ACC112 (cell line): ENCODE measurements around the gene CCDC192.

Source experiments
- H2AFZ ChIP-seq: fragments of 200-600 bp; sonication (generic); one replicate; pipeline ENCODE4 v1.6.0; 2017; ENCODE audit warnings: antibody characterized with exemption, low read length; ENCODE audit not compliant: unreplicated experiment
- H3K27ac ChIP-seq: fragments of 200-600 bp; sonication (generic); 2 replicates; pipeline ENCODE4 v1.5.1; 2014; ENCODE audit warnings: low read depth, mild to moderate bottlenecking, antibody characterized with exemption, low read length, moderate library complexity
- H3K27me3 ChIP-seq: fragments of 200-600 bp; sonication (generic); 2 replicates; pipeline ENCODE4 v1.6.1; 2014; ENCODE audit warnings: mild to moderate bottlenecking, antibody characterized with exemption, low read length, moderate library complexity, mixed read lengths; ENCODE audit not compliant: insufficient read depth
- H3K36me3 ChIP-seq: fragments of 200-600 bp; sonication (generic); 2 replicates; pipeline ENCODE4 v1.6.1; 2016; ENCODE audit warnings: mild to moderate bottlenecking, antibody characterized with exemption, low read length, moderate library complexity, mixed read lengths; ENCODE audit not compliant: insufficient read depth
- H3K4me1 ChIP-seq: fragments of 200-600 bp; sonication (generic); one replicate; pipeline ENCODE4 v1.6.1; 2016; ENCODE audit warnings: low read length, mixed read lengths; ENCODE audit not compliant: insufficient read depth, unreplicated experiment, control insufficient read depth
- H3K4me3 ChIP-seq: fragments of 200-600 bp; sonication (generic); 2 replicates; pipeline ENCODE4 v1.5.1; 2014; ENCODE audit warnings: mild to moderate bottlenecking, low read depth, low read length
- H3K79me2 ChIP-seq: fragments of 200-600 bp; sonication (generic); one replicate; pipeline ENCODE4 v1.6.0; 2016; ENCODE audit warnings: low read length; ENCODE audit not compliant: control insufficient read depth, unreplicated experiment, insufficient read depth

CCDC192 gene

DNA sequence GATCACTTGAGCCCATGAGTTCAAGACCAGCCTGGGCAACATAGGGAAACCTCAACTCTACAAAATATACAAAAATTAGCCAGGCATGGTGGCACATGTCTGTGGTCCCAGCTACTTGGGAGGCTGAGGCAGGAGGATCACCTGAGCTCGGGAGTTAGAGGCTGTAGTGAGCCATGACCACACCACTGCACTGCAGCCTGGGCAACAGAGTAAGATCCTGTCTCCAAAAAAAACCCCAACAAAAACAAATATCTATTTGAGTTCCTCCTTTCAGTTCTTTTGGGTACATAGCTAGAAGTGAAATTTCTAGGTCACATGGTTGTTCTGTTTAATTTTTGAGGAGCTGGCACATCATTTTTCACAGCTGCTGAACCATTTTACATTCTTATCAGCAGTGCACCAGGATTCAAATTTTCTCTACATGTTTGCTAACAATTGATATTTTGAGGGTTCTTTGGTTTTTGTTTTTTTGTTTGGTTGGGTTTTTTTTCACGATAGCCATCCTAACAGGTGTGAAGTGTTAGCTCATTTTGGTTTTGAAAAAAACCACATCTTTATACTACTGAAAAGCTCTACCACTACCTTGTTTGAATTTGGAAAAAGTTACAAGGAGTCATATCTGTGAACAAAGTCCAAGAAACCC, 203.5 kb downstream of the CCDC192 start:
- no peak overlapping the region for H2AFZ ChIP-seq
- H3K27ac ChIP-seq = no peak overlapping the region
- no peaks in the 10 kb centered on the region for H3K27me3 ChIP-seq
- H3K4me1 ChIP-seq = no peaks in the 10 kb centered on the region
- no peaks in the 10 kb centered on the region for H3K79me2 ChIP-seq
- H3K4me3 ChIP-seq = no peak overlapping the region
- H3K36me3 ChIP-seq = no peaks in the 10 kb centered on the region

DNA sequence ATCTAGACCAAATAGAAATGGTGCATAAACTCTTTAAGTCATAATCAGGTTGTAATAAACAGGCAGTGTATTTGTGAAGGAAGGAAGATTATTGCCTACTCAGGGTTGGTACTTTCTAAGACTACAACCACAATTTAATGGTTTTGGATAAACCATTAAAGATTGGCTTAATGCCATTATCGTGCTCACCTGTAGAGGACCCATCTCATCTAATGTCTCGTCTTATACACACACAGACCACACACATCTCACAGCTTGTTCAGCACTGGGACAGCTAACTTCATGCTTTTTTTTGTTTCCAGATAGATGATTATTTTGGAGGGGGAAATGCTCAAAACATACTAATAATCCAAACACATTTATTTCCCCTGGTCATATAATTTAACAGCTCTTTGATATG, 204.7 kb downstream of the CCDC192 start:
- H3K27me3 ChIP-seq = no peaks in the 10 kb centered on the region
- no peaks in the 10 kb centered on the region for H3K79me2 ChIP-seq
- no peak overlapping the region for H3K4me3 ChIP-seq
- H3K27ac ChIP-seq = no peak overlapping the region
- H2AFZ ChIP-seq = no peak overlapping the region
- H3K4me1 ChIP-seq = no peaks in the 10 kb centered on the region
- no peaks in the 10 kb centered on the region for H3K36me3 ChIP-seq

GRCh38 chr5:127909066-127909465, 205.9 kb downstream of the CCDC192 start:
- Histone ChIP-seq H3K4me3 (no peak overlapping the region), H3K79me2 (no peaks in the 10 kb centered on the region), H2AFZ (no peak overlapping the region), H3K4me1 (no peaks in the 10 kb centered on the region), H3K27me3 (no peaks in the 10 kb centered on the region), H3K36me3 (no peaks in the 10 kb centered on the region), H3K27ac (no peak overlapping the region)

- no peaks in the 10 kb centered on the region for H3K27me3 ChIP-seq
- no peaks in the 10 kb centered on the region for H3K4me1 ChIP-seq
- H2AFZ ChIP-seq = no peak overlapping the region
- no peaks in the 10 kb centered on the region for H3K79me2 ChIP-seq
- no peaks in the 10 kb centered on the region for H3K36me3 ChIP-seq
- no peak overlapping the region for H3K4me3 ChIP-seq
- H3K27ac ChIP-seq = no peak overlapping the region
Observed at GRCh38 chr5:127909821-127910220, 206.6 kb downstream of the CCDC192 start.

DNA sequence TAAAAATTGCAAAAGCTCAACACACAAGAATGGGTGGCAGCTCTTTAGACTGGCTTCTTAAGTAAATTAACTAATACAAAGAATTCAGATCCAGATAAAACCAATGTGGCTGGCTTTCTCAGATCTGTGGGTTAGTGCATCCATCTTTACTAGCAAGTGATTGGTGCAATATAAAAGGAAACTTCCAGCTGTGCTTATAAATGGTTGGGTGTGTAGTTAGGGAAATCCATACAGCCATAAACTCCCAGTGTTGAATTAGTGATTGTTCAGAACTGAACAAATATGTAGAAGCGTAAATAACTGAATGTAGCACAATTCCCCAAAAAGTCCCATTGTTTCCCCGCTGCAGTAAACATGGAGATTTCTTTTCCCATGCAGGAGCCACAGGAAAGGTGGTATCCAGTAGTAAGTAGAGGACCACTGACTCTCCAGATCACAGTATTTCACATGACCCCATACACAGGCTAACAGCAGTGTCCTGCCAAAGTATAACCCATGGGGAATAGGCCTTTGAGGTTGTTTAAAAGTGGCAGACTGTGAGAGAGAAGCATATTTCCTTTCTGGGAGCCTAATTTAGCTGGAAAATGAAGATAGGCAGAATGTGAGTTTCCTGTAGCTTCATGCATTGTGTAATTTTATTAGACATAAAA, 207.2 kb downstream of the CCDC192 start:
- H3K27me3 ChIP-seq = no peaks in the 10 kb centered on the region
- no peaks in the 10 kb centered on the region for H3K36me3 ChIP-seq
- H3K27ac ChIP-seq = no peak overlapping the region
- no peaks in the 10 kb centered on the region for H3K4me1 ChIP-seq
- no peaks in the 10 kb centered on the region for H3K79me2 ChIP-seq
- H3K4me3 ChIP-seq = no peak overlapping the region
- H2AFZ ChIP-seq = no peak overlapping the region

DNA sequence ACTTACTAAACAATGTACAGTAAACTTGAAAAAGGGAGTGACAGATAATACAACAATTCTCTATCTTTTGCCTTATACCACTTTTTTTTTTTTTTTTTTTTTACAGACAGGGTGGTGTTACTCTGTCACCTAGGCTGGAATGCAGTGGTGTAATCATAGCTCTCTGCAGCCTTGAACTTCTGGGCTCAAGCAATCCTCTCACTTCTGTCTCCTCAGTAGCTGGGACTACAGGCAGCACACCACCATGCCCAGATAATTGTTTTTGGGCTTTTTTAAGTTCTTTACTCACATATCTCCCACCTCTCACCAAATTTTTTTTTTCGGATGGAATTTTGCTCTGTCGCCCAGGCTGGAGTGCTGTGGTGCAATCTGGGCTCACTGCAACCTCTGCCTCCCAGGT, 208.4 kb downstream of the CCDC192 start:
- Histone ChIP-seq H3K4me1 (no peaks in the 10 kb centered on the region), H3K4me3 (no peak overlapping the region), H3K27me3 (no peaks in the 10 kb centered on the region), H2AFZ (no peak overlapping the region), H3K79me2 (no peaks in the 10 kb centered on the region), H3K27ac (no peak overlapping the region), H3K36me3 (no peaks in the 10 kb centered on the region)

DNA sequence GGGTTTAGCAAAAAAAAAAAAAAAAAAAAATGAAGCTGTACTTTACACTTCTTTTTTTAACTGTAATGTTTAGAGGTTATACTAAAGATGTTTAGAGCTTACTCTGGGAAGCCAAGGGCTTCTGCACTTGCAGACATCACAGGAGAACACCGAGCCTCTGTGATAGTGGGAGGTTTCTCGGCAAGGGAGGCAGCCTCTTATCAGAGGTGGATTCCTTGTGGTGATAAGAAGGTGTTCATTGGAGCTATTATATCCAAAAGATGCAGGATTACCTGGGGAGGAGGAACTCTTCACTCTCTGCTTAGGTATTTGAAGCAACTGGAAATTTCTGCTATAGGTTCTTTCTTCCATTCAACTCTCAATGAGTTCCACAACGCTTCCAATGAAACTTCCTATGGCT, 209.2 kb downstream of the CCDC192 start:
- Histone ChIP-seq H3K4me3 (no peak overlapping the region), H3K27me3 (no peaks in the 10 kb centered on the region), H3K36me3 (no peaks in the 10 kb centered on the region), H3K79me2 (no peaks in the 10 kb centered on the region), H3K4me1 (no peaks in the 10 kb centered on the region), H3K27ac (no peak overlapping the region), H2AFZ (no peak overlapping the region)

DNA sequence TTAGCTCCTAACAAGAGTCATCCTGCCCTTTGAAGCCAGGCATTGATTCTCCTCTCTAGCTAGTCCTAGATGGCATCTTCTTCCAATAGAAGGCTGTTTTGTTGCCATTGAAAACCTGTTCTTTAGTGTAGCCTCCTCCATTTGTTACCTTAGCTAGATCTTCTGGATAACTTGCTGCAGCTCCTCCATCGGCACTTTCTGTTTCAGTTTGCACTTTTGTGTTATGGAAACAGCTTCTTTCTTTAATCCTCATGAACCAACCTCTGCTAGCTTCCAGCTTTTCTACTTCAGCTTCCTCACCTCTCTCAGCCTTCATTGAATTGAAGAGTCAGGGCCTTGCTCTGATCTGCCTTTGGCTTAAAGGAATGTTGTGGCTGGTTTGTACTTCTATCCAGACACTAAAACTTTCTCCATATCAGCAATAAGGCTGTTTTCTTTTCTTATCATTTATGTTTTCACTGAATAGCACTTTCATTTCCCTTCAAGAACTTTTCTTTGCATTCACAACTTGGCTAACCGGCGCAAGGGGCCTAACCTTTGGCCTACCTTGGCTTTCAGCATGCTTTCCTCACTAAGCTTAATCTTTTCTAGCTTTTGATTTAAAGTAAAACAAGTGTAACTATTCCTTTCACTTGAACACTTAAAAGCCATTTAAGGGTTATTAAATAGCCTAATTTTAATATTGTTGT, 213.8 kb downstream of the CCDC192 start:
- Histone ChIP-seq H3K4me1 (no peaks in the 10 kb centered on the region), H3K27me3 (no peaks in the 10 kb centered on the region), H3K27ac (no peak overlapping the region), H3K4me3 (no peak overlapping the region), H3K79me2 (no peaks in the 10 kb centered on the region), H2AFZ (peak overlapping the region; percentile 13), H3K36me3 (no peaks in the 10 kb centered on the region)

DNA sequence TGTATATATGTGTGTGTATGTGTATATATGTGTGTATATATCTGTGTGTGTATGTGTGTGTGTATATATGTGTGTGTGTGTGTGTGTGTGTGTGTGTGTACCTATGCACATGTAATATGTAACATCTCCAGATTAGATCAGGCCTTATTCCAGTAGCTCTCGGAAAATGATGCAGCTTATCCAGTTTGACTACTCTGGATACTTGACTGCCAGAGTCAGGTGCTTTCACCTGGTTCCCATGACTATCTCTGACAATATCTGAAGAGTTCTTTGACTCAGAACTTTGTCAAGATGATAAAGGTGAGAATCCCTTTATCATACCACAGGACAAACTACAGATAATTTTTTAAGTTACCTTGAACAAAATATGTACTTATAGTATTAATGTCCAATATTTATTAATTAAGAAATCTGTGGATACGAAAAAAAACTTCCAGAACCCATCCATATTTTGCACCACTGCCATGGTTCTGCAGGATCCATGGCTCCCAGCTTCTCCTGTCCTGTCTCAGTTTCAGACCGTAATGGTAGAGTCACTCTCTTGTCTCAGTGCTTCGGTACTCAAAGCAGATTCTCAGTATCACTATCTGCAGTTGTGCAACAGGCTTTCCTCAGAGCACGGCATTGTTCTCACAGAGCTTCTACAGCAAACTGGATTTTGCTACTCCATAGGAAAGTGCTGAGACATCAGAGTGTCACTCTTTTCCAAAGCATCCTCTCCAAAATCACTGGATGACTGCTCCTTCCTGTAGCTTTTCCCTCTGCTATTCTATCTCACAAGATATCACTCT, 216.0 kb downstream of the CCDC192 start:
- no peak overlapping the region for H3K4me3 ChIP-seq
- no peaks in the 10 kb centered on the region for H3K27me3 ChIP-seq
- no peak overlapping the region for H3K27ac ChIP-seq
- no peak overlapping the region for H2AFZ ChIP-seq
- H3K4me1 ChIP-seq = no peaks in the 10 kb centered on the region
- H3K79me2 ChIP-seq = no peaks in the 10 kb centered on the region
- no peaks in the 10 kb centered on the region for H3K36me3 ChIP-seq

- Histone ChIP-seq H3K4me1 (no peaks in the 10 kb centered on the region), H3K27ac (no peak overlapping the region), H3K27me3 (no peaks in the 10 kb centered on the region), H2AFZ (no peak overlapping the region), H3K4me3 (no peak overlapping the region), H3K36me3 (no peaks in the 10 kb centered on the region), H3K79me2 (no peaks in the 10 kb centered on the region)
Observed at GRCh38 chr5:127919818-127920217, 216.6 kb downstream of the CCDC192 start.
